SK-N-SH treated with all-trans-retinoic acid at 6 μM for 48 hours (cell line): ENCODE measurements around the gene BRPF3.

ENCODE experiments used
- ATAC-seq: fragments of 200-7000 bp; cut with Tn5 transposase; 3 replicates; pipeline ENCODE4 v1.9.1; 2020; ENCODE audit warnings: mild to moderate bottlenecking, moderate library complexity
- ARNTL ChIP-seq: fragments of 450-650 bp; formaldehyde crosslinking; IDR thresholded peaks from 2 replicates; pipeline ENCODE4 v1.5.0; 2020; ENCODE audit warnings: low read depth, mild to moderate bottlenecking, moderate library complexity, borderline replicate concordance
- CREB5 ChIP-seq: fragments of 250-450 bp; sonication (Bioruptor Pico); IDR thresholded peaks from 2 replicates; pipeline ENCODE4 v1.5.1; 2020; ENCODE audit warnings: low read depth, mild to moderate bottlenecking, moderate library complexity
- CSRNP3 ChIP-seq: fragments of 250-450 bp; sonication (Bioruptor Pico); IDR thresholded peaks from 2 replicates; pipeline ENCODE4 v1.5.1; 2021; ENCODE audit warnings: mild to moderate bottlenecking, moderate library complexity
- ESRRG ChIP-seq: fragments of 250-450 bp; sonication (Bioruptor Pico); IDR thresholded peaks from 2 replicates; pipeline ENCODE4 v1.6.1; 2021; ENCODE audit warnings: mild to moderate bottlenecking
- GLIS3 ChIP-seq: fragments of 250-450 bp; sonication (Bioruptor Pico); IDR thresholded peaks from 2 replicates; pipeline ENCODE4 v1.5.0; 2020; ENCODE audit warnings: mild to moderate bottlenecking, moderate library complexity
- OSR1 ChIP-seq: fragments of 250-450 bp; sonication (Bioruptor Pico); IDR thresholded peaks from 2 replicates; pipeline ENCODE4 v1.8.0; 2022; ENCODE audit warnings: moderate library complexity, mild to moderate bottlenecking, inconsistent platforms
- PATZ1 ChIP-seq: fragments of 250-450 bp; sonication (Bioruptor Pico); IDR thresholded peaks from 2 replicates; pipeline ENCODE4 v1.8.0; 2020; ENCODE audit warnings: mild to moderate bottlenecking, moderate library complexity, borderline replicate concordance
- POU6F1 ChIP-seq: fragments of 250-450 bp; sonication (Bioruptor Pico); IDR thresholded peaks from 2 replicates; pipeline ENCODE4 v1.8.0; 2021; ENCODE audit warnings: low read depth, mild to moderate bottlenecking, moderate library complexity, borderline replicate concordance
- PPARA ChIP-seq: fragments of 250-450 bp; sonication (Bioruptor Pico); IDR thresholded peaks from 2 replicates; pipeline ENCODE4 v1.5.0; 2020; ENCODE audit warnings: mild to moderate bottlenecking, borderline replicate concordance
- RARB ChIP-seq: fragments of 250-450 bp; sonication (Bioruptor Pico); IDR thresholded peaks from 2 replicates; pipeline ENCODE4 v1.8.0; 2021; ENCODE audit warnings: mild to moderate bottlenecking, moderate library complexity
- SNAI2 ChIP-seq: fragments of 250-450 bp; sonication (Bioruptor Pico); IDR thresholded peaks from 2 replicates; pipeline ENCODE4 v1.5.0; 2020; ENCODE audit warnings: mild to moderate bottlenecking, moderate library complexity
- TCF4 ChIP-seq: fragments of 250-450 bp; sonication (Bioruptor Pico); IDR thresholded peaks from 2 replicates; pipeline ENCODE4 v1.8.0; 2021; ENCODE audit warnings: mild to moderate bottlenecking, moderate library complexity, borderline replicate concordance
- TOX ChIP-seq: fragments of 250-450 bp; sonication (Bioruptor Pico); IDR thresholded peaks from 2 replicates; pipeline ENCODE4 v1.8.0; 2021; ENCODE audit warnings: mild to moderate bottlenecking, moderate library complexity, borderline replicate concordance
- TSHZ2 ChIP-seq: fragments of 250-450 bp; sonication (Bioruptor Pico); IDR thresholded peaks from 2 replicates; pipeline ENCODE4 v1.5.0; 2020; ENCODE audit warnings: mild to moderate bottlenecking, moderate library complexity
- ZC3H10 ChIP-seq: fragments of 250-450 bp; sonication (Bioruptor Pico); IDR thresholded peaks from 2 replicates; pipeline ENCODE4 v1.5.1; 2021; ENCODE audit warnings: mild to moderate bottlenecking, moderate library complexity
- ZFP3 ChIP-seq: fragments of 250-450 bp; sonication (Bioruptor Pico); IDR thresholded peaks from 2 replicates; pipeline ENCODE4 v1.5.0; 2020; ENCODE audit warnings: mild to moderate bottlenecking, moderate library complexity
- ZFP30 ChIP-seq: fragments of 450-650 bp; formaldehyde crosslinking; IDR thresholded peaks from 2 replicates; pipeline ENCODE4 v1.5.0; 2022; ENCODE audit warnings: mild to moderate bottlenecking, moderate library complexity
- ZNF8 ChIP-seq: fragments of 450-650 bp; formaldehyde crosslinking; IDR thresholded peaks from 2 replicates; pipeline ENCODE4 v1.5.0; 2020; ENCODE audit warnings: mild to moderate bottlenecking, moderate library complexity

The BRPF3 gene

GRCh38 chr6:36187446-36187845 lies 9.1 kb upstream of the BRPF3 start:
- no peak for ATAC-seq
- no peak for TF ChIP-seq RARB (CRISPR knock-in tag)
- TF ChIP-seq CREB5 (CRISPR knock-in tag): no peak
- TF ChIP-seq ARNTL (CRISPR knock-in tag): no peak
- no peak for TF ChIP-seq SNAI2 (CRISPR knock-in tag)
- no peak for TF ChIP-seq TCF4 (CRISPR knock-in tag)
- no peak for TF ChIP-seq ZFP30 (CRISPR knock-in tag)
- no peak for TF ChIP-seq ZNF8 (CRISPR knock-in tag)
- no peak for TF ChIP-seq GLIS3 (CRISPR knock-in tag)
- no peak for TF ChIP-seq PPARA (CRISPR knock-in tag)
- no peak for TF ChIP-seq ZFP3
- TF ChIP-seq CSRNP3: no peak
- TF ChIP-seq TOX (CRISPR knock-in tag): no peak
- no peak for TF ChIP-seq ZC3H10
- no peak for TF ChIP-seq TSHZ2

GRCh38 chr6:36195471-36196112 lies 952 bp upstream of the BRPF3 start:
- ATAC-seq: no peak
- no peak for TF ChIP-seq OSR1 (CRISPR knock-in tag)
- TF ChIP-seq ESRRG (CRISPR knock-in tag): no peak
- no peak for TF ChIP-seq PPARA (CRISPR knock-in tag)
- no peak for TF ChIP-seq PATZ1 (CRISPR knock-in tag)
- TF ChIP-seq ZNF8 (CRISPR knock-in tag): no peak
- TF ChIP-seq POU6F1 (CRISPR knock-in tag): no peak
- TF ChIP-seq ZC3H10: no peak
- no peak for TF ChIP-seq SNAI2 (CRISPR knock-in tag)
- no peak for TF ChIP-seq TSHZ2
